ENCODE data around the gene MPHOSPH10. TPM values are rescaled to one million over a fixed set of nuclear protein-coding genes. Genes with fewer than 3 reads are reported as not detected.
"Not testable (repeated sequence)": the region's sequence is repeated elsewhere in the genome, so short reads cannot be mapped to it uniquely, and the experiment has no call there.

Gene MPHOSPH10
- total and polyA plus RNA-seq, 2 donors (not counting 1 experiment from before 2014, with no cell fraction given): 5.6 to 51.8 TPM

DNA sequence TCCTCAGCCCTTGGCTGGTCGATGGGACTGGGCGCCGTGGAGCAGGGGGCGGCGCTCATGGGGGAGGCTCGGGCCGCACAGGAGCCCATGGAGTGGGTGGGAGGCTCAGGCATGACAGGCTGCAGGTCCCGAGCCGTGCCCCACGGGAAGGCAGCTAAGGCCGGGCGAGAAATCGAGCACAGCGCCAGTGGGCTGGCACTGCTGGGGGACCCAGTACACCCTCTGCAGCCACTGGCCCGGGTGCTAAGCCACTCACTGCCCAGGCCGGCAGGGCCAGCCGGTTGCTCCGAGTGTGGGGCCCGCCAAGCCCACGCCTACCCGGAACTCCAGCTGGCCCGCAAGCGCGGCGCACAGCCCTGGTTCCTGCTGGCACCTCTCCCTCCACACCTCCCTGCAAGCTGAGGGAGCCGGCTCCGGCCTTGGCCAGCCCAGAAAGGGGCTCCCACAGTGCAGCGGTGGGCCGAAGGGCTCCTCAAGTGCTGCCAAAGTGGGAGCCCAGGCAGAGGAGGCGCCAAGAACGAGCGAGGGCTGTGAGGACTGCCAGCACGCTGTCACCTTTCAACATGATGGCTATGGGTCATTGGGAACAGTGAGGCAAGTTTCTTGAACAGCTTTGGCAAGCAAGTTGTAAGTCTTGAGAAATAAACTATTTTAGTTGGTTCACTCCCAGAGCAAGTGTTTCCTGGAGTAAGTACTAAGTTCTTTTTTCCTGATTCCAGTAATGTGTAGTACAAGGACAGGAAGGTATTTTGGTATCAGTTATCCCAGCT is 37.8 kb upstream of the MPHOSPH10 start:
- H3K36me3 ChIP-seq (replicated peaks in 1 of 2; ENCODE audit: control extremely low read depth in 1 of 2, control insufficient read depth in 1 of 2, extremely low read depth in 1 of 2, insufficient read depth in 2 of 2, low read length in 1 of 2); H3K27ac ChIP-seq (ENCODE audit: low read length in 2 of 2); H3K27me3 ChIP-seq (replicated peaks in 1 of 4; ENCODE audit: control extremely low read depth in 1 of 4, control insufficient read depth in 3 of 4, insufficient read depth in 4 of 4, low read length in 3 of 4); H2AFZ ChIP-seq (ENCODE audit: insufficient read depth, low read depth, low read length, poor library complexity, severe bottlenecking); H3K4me1 Mint-ChIP-seq; intact Hi-C loops (cut with micrococcal nuclease); H3K4me3 Mint-ChIP-seq; H3K4me2 ChIP-seq (replicated peaks; ENCODE audit: low read depth, low read length, poor library complexity, severe bottlenecking); H3K27ac Mint-ChIP-seq; H3K9ac ChIP-seq (ENCODE audit: low read length); H3K79me2 ChIP-seq (ENCODE audit: control insufficient read depth, insufficient read depth, low read length); DNase-seq; ATAC-seq (ENCODE audit: low read depth); CTCF ChIA-PET; H3K9me3 ChIP-seq (ENCODE audit: control extremely low read depth in 1 of 3, control insufficient read depth in 2 of 3, insufficient read depth in 1 of 3, low read length in 2 of 3); H3K4me1 ChIP-seq (ENCODE audit: control insufficient read depth in 2 of 2, insufficient read depth in 2 of 2, low read length in 2 of 2); H4K20me1 ChIP-seq (ENCODE audit: control insufficient read depth, insufficient read depth, low read length, poor library complexity, severe bottlenecking); H3K9me3 Mint-ChIP-seq (ENCODE audit: insufficient read depth); H3K4me3 ChIP-seq (ENCODE audit: control extremely low read depth in 1 of 5, extremely low read depth in 1 of 5, insufficient read depth in 1 of 5, low read depth in 2 of 5, low read length in 4 of 5): not testable (repeated sequence)
- peaks cover 16% of the 10 kb centered on the region for H3K27me3 Mint-ChIP-seq
- WGBS (ENCODE audit: insufficient coverage): 93% methylated on average over 27 of the region's 33 CpGs
- POLR2A ChIA-PET: interaction anchor here (0.9 kb wide), 1 partner anchor 25 kb away, joined by 3 read pairs; no protein-coding TSS in a partner anchor

DNA sequence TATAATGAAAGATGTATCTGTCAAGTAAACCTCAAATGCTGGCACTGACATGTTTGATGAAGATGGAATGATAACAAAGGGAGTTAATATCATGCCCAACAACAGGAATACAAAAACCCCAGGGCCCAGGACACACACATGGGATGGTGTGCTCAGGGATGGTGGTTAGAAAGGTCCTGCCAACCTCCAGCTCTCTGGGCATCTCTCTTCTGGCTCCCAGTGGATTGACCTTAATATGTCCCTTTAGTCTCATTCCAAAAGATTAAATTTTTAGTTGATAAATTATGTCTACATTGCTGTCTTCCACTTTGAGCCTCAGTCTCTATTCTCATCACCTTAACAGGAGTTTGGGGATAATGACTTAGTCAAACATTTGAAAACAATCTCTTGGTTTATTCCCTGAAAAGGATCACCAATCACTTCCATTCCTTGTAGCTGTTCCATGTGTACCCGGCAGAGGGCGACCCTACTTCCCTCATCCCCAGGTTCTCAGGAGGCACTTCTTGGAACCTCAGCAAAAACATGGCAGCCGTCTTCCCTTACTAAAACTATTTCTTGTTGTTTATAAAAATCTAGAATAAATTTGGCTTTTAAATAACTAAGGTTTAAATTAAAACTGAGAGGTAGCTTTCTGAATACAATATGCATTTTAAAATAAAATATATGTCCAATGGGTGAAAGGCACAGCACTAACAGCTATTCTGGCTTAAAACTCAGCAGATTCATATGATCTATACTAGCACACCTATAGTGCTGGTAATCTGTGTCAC is 30.1 kb upstream of the MPHOSPH10 start:
- H3K4me3 Mint-ChIP-seq: no peak overlapping the region
- no peak overlapping the region for H3K27ac ChIP-seq (ENCODE audit: low read length in 2 of 2)
- H3K27ac Mint-ChIP-seq: no peak overlapping the region
- TF ChIP-seq, protein P1, sequence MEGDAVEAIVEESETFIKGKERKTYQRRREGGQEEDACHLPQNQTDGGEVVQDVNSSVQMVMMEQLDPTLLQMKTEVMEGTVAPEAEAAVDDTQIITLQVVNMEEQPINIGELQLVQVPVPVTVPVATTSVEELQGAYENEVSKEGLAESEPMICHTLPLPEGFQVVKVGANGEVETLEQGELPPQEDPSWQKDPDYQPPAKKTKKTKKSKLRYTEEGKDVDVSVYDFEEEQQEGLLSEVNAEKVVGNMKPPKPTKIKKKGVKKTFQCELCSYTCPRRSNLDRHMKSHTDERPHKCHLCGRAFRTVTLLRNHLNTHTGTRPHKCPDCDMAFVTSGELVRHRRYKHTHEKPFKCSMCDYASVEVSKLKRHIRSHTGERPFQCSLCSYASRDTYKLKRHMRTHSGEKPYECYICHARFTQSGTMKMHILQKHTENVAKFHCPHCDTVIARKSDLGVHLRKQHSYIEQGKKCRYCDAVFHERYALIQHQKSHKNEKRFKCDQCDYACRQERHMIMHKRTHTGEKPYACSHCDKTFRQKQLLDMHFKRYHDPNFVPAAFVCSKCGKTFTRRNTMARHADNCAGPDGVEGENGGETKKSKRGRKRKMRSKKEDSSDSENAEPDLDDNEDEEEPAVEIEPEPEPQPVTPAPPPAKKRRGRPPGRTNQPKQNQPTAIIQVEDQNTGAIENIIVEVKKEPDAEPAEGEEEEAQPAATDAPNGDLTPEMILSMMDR (IDR thresholded peaks at IDR 0.05): peak; percentile 73
- no peak for TF ChIP-seq EZH2 (IDR thresholded peaks at IDR 0.05; ENCODE audit: borderline replicate concordance, insufficient read depth, low read depth, low read length, poor library complexity, severe bottlenecking)
- no CpG with 5 or more reads among the region's 3 CpGs for WGBS (ENCODE audit: insufficient coverage)
- H2AFZ ChIP-seq (ENCODE audit: insufficient read depth, low read depth, low read length, poor library complexity, severe bottlenecking): no peak overlapping the region
- H3K27me3 Mint-ChIP-seq: peaks cover 5% of the 10 kb centered on the region
- ATAC-seq (ENCODE audit: low read depth) (peak; percentile 49), DNase-seq (peak; percentile 49)
- H3K4me2 ChIP-seq (replicated peaks; ENCODE audit: low read depth, low read length, poor library complexity, severe bottlenecking): no peak overlapping the region
- intact Hi-C loops (cut with micrococcal nuclease): loop anchor here (1.0 kb wide), 1 partner anchor 51 kb away; no protein-coding TSS in a partner anchor
- no peaks in the 10 kb centered on the region for H3K4me1 ChIP-seq (ENCODE audit: control insufficient read depth in 2 of 2, insufficient read depth in 2 of 2, low read length in 2 of 2)
- no peaks in the 10 kb centered on the region for H4K20me1 ChIP-seq (ENCODE audit: control insufficient read depth, insufficient read depth, low read length, poor library complexity, severe bottlenecking)
- POLR2A ChIA-PET: no interaction called here
- H3K9me3 ChIP-seq (ENCODE audit: control extremely low read depth in 1 of 3, control insufficient read depth in 2 of 3, insufficient read depth in 1 of 3, low read length in 2 of 3): no peaks in the 10 kb centered on the region
- no peaks in the 10 kb centered on the region for H3K79me2 ChIP-seq (ENCODE audit: control insufficient read depth, insufficient read depth, low read length)
- no peaks in the 10 kb centered on the region for H3K4me1 Mint-ChIP-seq
- H3K27me3 ChIP-seq (replicated peaks in 1 of 4; ENCODE audit: control extremely low read depth in 1 of 4, control insufficient read depth in 3 of 4, insufficient read depth in 4 of 4, low read length in 3 of 4): peaks cover 0 to 2% (median 1%) of the 10 kb centered on the region in 4 experiments
- no peaks in the 10 kb centered on the region for H3K9me3 Mint-ChIP-seq (ENCODE audit: insufficient read depth)
- no peaks in the 10 kb centered on the region for H3K36me3 ChIP-seq (replicated peaks in 1 of 2; ENCODE audit: control extremely low read depth in 1 of 2, control insufficient read depth in 1 of 2, extremely low read depth in 1 of 2, insufficient read depth in 2 of 2, low read length in 1 of 2)
- H3K4me3 ChIP-seq (ENCODE audit: control extremely low read depth in 1 of 5, extremely low read depth in 1 of 5, insufficient read depth in 1 of 5, low read depth in 2 of 5, low read length in 4 of 5): no peak overlapping the region
- no peak overlapping the region for H3K9ac ChIP-seq (ENCODE audit: low read length)
- CTCF ChIA-PET: interaction anchor here (0.8 to 5.0 kb wide), 15 partner anchors 9 to 136 kb away, joined by 3 to 43 read pairs (median 4); partner anchors contain the start of genes MCEE and NAGK
